Activated CD4-positive, alpha-beta T cell treated with anti-CD3 and anti-CD28 coated beads for 36 hours (primary cell): Measurements from ENCODE around the gene CRLF1. TPM values are rescaled to one million over a fixed set of nuclear protein-coding genes. Genes with fewer than 3 reads are reported as not detected.
A peak's percentile ranks its signal among the peaks of the same experiment; 100 is the strongest.
"Not testable (repeated sequence)": the region's sequence is repeated elsewhere in the genome, so short reads cannot be mapped to it uniquely, and the experiment has no call there.

Experiments used
- ATAC-seq: fragments of 200-7000 bp; cut with Tn5 transposase; one replicate; pipeline ENCODE4 v1.10.0; 2021; ENCODE audit warnings: mild to moderate bottlenecking, moderate library complexity
- CTCF ChIA-PET: fragments of 350-600 bp; sonication (Branson Sonifier 250); formaldehyde crosslinking; loops from one replicate; lab custom pipeline; 2021; ENCODE audit warnings: antibody characterized with exemption; lab: Charles Lee
- POLR2A ChIA-PET: fragments of 350-600 bp; sonication (Branson Sonifier 250); formaldehyde crosslinking; loops from one replicate; lab custom pipeline; 2021; ENCODE audit warnings: antibody characterized with exemption, inconsistent platforms; lab: Charles Lee
- DNase-seq: peaks from one replicate; pipeline ENCODE4 v3.0.0-alpha.2; 2020
- H3K27ac Mint-ChIP-seq: one replicate; pipeline ENCODE4 v1.8.0; 2021; ENCODE audit warnings: mixed read lengths
- H3K27me3 Mint-ChIP-seq: one replicate; pipeline ENCODE4 v1.8.0; 2021; ENCODE audit warnings: mixed read lengths
- H3K36me3 Mint-ChIP-seq: one replicate; pipeline ENCODE4 v1.8.0; 2021; ENCODE audit warnings: low read depth, mixed read lengths
- H3K4me1 Mint-ChIP-seq: one replicate; pipeline ENCODE4 v1.8.0; 2021; ENCODE audit warnings: mixed read lengths
- H3K4me3 Mint-ChIP-seq: one replicate; pipeline ENCODE4 v1.8.0; 2021; ENCODE audit warnings: mild to moderate bottlenecking, moderate library complexity, mixed read lengths
- H3K9me3 Mint-ChIP-seq: one replicate; pipeline ENCODE4 v1.8.0; 2021; ENCODE audit warnings: low read depth, mixed read lengths
- intact Hi-C, 2 experiments: fragments of 100-400 bp; cut with DNase I in 1 of 2; cut with micrococcal nuclease in 1 of 2; formaldehyde crosslinking; loops; one replicate each; pipeline versions ENCODE4 v1.14.2 to v1.15.1; 2022 to 2024; cut with DNase I, micrococcal nuclease
- total RNA-seq, 2 experiments: library from RNA; stranded (reverse); gene quantifications; one replicate each; pipeline ENCODE4 v1.2.3, GENCODE V29; 2021

CRLF1 gene
- total RNA-seq, 2 experiments from 2014 or later, result not detected

GRCh38 chr19:18605546-18606280 is 886 bp downstream of the CRLF1 start:
- DNase-seq (no peak), ATAC-seq (no peak)
- Mint-ChIP-seq H3K36me3 (no peaks in the 10 kb centered on the region), H3K9me3 (no peaks in the 10 kb centered on the region), H3K27me3 (peaks cover 51% of the 10 kb centered on the region), H3K27ac (no peak overlapping the region), H3K4me3 (no peak overlapping the region), H3K4me1 (peaks cover 9% of the 10 kb centered on the region)
- ChIA-PET POLR2A (no interaction called here), CTCF (interaction anchor here (1.0 kb wide), 1 partner anchor 34 kb away, joined by 4 read pairs; the partner anchor contains the start of gene UBA52)
- intact Hi-C loops, result no loop called here

- Mint-ChIP-seq H3K27ac (no peak overlapping the region), H3K4me3 (no peak overlapping the region), H3K27me3 (peaks cover 48% of the 10 kb centered on the region), H3K4me1 (peaks cover 9% of the 10 kb centered on the region), H3K36me3 (no peaks in the 10 kb centered on the region), H3K9me3 (no peaks in the 10 kb centered on the region)
- DNase-seq (no peak), ATAC-seq (no peak)
- CTCF ChIA-PET, result interaction anchor here (1.0 kb wide), 1 partner anchor 34 kb away, joined by 4 read pairs; the partner anchor contains the start of gene UBA52
- POLR2A ChIA-PET, result no interaction called here
- intact Hi-C loops, result no loop called here
These were observed 1.4 kb downstream of the CRLF1 start for GRCh38 chr19:18605196-18605545.

GRCh38 chr19:18604820-18605159 is 1.8 kb downstream of the CRLF1 start:
- H3K27ac Mint-ChIP-seq, result no peak overlapping the region
- H3K27me3 Mint-ChIP-seq, result peaks cover 46% of the 10 kb centered on the region
- DNase-seq, result no peak
- ChIA-PET POLR2A (no interaction called here), CTCF (interaction anchor here (1.0 kb wide), 1 partner anchor 33 kb away, joined by 4 read pairs; the partner anchor contains the start of gene UBA52)
- H3K9me3 Mint-ChIP-seq, result no peaks in the 10 kb centered on the region
- intact Hi-C loops, result no loop called here
- H3K36me3 Mint-ChIP-seq, result no peaks in the 10 kb centered on the region
- no peak overlapping the region for H3K4me3 Mint-ChIP-seq
- H3K4me1 Mint-ChIP-seq, result peaks cover 9% of the 10 kb centered on the region
- ATAC-seq, result no peak

GRCh38 chr19:18603958-18604819 is 2.4 kb downstream of the CRLF1 start:
- POLR2A ChIA-PET, result no interaction called here
- no peak overlapping the region for H3K27ac Mint-ChIP-seq
- H3K4me3 Mint-ChIP-seq, result no peak overlapping the region
- intact Hi-C loops, result no loop called here
- peaks cover 9% of the 10 kb centered on the region for H3K4me1 Mint-ChIP-seq
- no peaks in the 10 kb centered on the region for H3K9me3 Mint-ChIP-seq
- DNase-seq (no peak), ATAC-seq (no peak)
- H3K36me3 Mint-ChIP-seq, result no peaks in the 10 kb centered on the region
- CTCF ChIA-PET, result interaction anchor here (1.0 kb wide), 1 partner anchor 33 kb away, joined by 4 read pairs; the partner anchor contains the start of gene UBA52
- H3K27me3 Mint-ChIP-seq, result peaks cover 40% of the 10 kb centered on the region

- DNase-seq, result peak; percentile 52
- CTCF ChIA-PET, result interaction anchor here (0.7 kb wide), 1 partner anchor 36 kb away, joined by 3 read pairs; no protein-coding TSS in a partner anchor
These were observed 3.2 kb downstream of the CRLF1 start for GRCh38 chr19:18603255-18603957.

GRCh38 chr19:18601875-18602274 is 4.7 kb downstream of the CRLF1 start:
- no peaks in the 10 kb centered on the region for H3K9me3 Mint-ChIP-seq
- DNase-seq (no peak), ATAC-seq (no peak)
- H3K36me3 Mint-ChIP-seq, result no peaks in the 10 kb centered on the region
- ChIA-PET CTCF (no interaction called here), POLR2A (no interaction called here)
- peaks cover 4% of the 10 kb centered on the region for H3K4me1 Mint-ChIP-seq
- H3K27ac Mint-ChIP-seq, result no peak overlapping the region
- intact Hi-C loops, result no loop called here
- H3K4me3 Mint-ChIP-seq, result no peak overlapping the region
- peaks cover 24% of the 10 kb centered on the region for H3K27me3 Mint-ChIP-seq

More at GRCh38 chr19:18603255-18603957, 3.2 kb downstream of the CRLF1 start:
- Mint-ChIP-seq H3K4me3 (no peak overlapping the region), H3K27ac (no peak overlapping the region), H3K9me3 (no peaks in the 10 kb centered on the region), H3K4me1 (peaks cover 9% of the 10 kb centered on the region), H3K27me3 (peaks cover 32% of the 10 kb centered on the region), H3K36me3 (no peaks in the 10 kb centered on the region)
- ATAC-seq, result peak; percentile 62
- POLR2A ChIA-PET, result no interaction called here
- intact Hi-C loops, result no loop called here

GRCh38 chr19:18600692-18601397 is 5.8 kb downstream of the CRLF1 start:
- POLR2A ChIA-PET, ATAC-seq, H3K4me3 Mint-ChIP-seq, H3K9me3 Mint-ChIP-seq, CTCF ChIA-PET, H3K36me3 Mint-ChIP-seq, H3K27ac Mint-ChIP-seq, intact Hi-C loops, H3K4me1 Mint-ChIP-seq, DNase-seq: not testable (repeated sequence)
- H3K27me3 Mint-ChIP-seq, result peaks cover 25% of the 10 kb centered on the region

- H3K27ac Mint-ChIP-seq, result no peak overlapping the region
- no peaks in the 10 kb centered on the region for H3K36me3 Mint-ChIP-seq
- DNase-seq (no peak), ATAC-seq (no peak)
- H3K4me1 Mint-ChIP-seq, result peaks cover 11% of the 10 kb centered on the region
- H3K9me3 Mint-ChIP-seq, result no peaks in the 10 kb centered on the region
- intact Hi-C loops, result loop anchor here (5.0 to 10.0 kb wide), 2 partner anchors 185 to 193 kb away; partner anchors contain the start of gene COMP (in 1 of the 2)
- POLR2A ChIA-PET, result no interaction called here
- CTCF ChIA-PET, result interaction anchor here (0.7 kb wide), 1 partner anchor 176 kb away, joined by 3 read pairs; no protein-coding TSS in a partner anchor
- H3K27me3 Mint-ChIP-seq, result peaks cover 17% of the 10 kb centered on the region
- no peak overlapping the region for H3K4me3 Mint-ChIP-seq
These were observed 7.1 kb downstream of the CRLF1 start for GRCh38 chr19:18599485-18599884.

GRCh38 chr19:18597809-18598660 is 8.6 kb downstream of the CRLF1 start:
- H3K27me3 Mint-ChIP-seq, result peaks cover 11% of the 10 kb centered on the region
- no peaks in the 10 kb centered on the region for H3K36me3 Mint-ChIP-seq
- H3K27ac Mint-ChIP-seq, result no peak overlapping the region
- H3K4me1 Mint-ChIP-seq, result peaks cover 13% of the 10 kb centered on the region
- intact Hi-C loops, result loop anchor here (5.0 to 10.0 kb wide), 2 partner anchors 187 to 194 kb away; partner anchors contain the start of gene COMP (in 1 of the 2)
- POLR2A ChIA-PET, result no interaction called here
- H3K9me3 Mint-ChIP-seq, result no peaks in the 10 kb centered on the region
- ATAC-seq (no peak), DNase-seq (no peak)
- CTCF ChIA-PET, result interaction anchor here (0.6 kb wide), 1 partner anchor 10 kb away, joined by 3 read pairs; no protein-coding TSS in a partner anchor
- no peak overlapping the region for H3K4me3 Mint-ChIP-seq

GRCh38 chr19:18596752-18597157 is 9.8 kb downstream of the CRLF1 start:
- ChIA-PET POLR2A (interaction anchor here (0.6 kb wide), 1 partner anchor 235 kb away, joined by 3 read pairs; no protein-coding TSS in a partner anchor), CTCF (interaction anchor here (0.9 kb wide), 1 partner anchor 56 kb away, joined by 3 read pairs; no protein-coding TSS in a partner anchor)
- H3K9me3 Mint-ChIP-seq, result no peaks in the 10 kb centered on the region
- ATAC-seq (no peak), DNase-seq (peak; percentile 49)
- H3K4me3 Mint-ChIP-seq, result no peak overlapping the region
- intact Hi-C loops, result loop anchor here (5.0 to 10.0 kb wide), 2 partner anchors 188 to 196 kb away; partner anchors contain the start of gene COMP (in 1 of the 2)
- peaks cover 12% of the 10 kb centered on the region for H3K4me1 Mint-ChIP-seq
- H3K27ac Mint-ChIP-seq, result no peak overlapping the region
- H3K36me3 Mint-ChIP-seq, result no peaks in the 10 kb centered on the region
- peaks cover 3% of the 10 kb centered on the region for H3K27me3 Mint-ChIP-seq
